CD14-positive monocyte (primary cell): ENCODE data around the gene JMJD1C. TPM values are rescaled to one million over a fixed set of nuclear protein-coding genes. Genes with fewer than 3 reads are reported as not detected.
"Not testable (repeated sequence)": the region's sequence is repeated elsewhere in the genome, so short reads cannot be mapped to it uniquely, and the experiment has no call there.

ENCODE experiments used
- DNase-seq, 3 donors: peaks; one replicate each; pipeline ENCODE4 v3.0.0-alpha.2; 2011 to 2022
- H2AFZ ChIP-seq: 2 replicates; pipeline ENCODE4 v1.6.0; 2012; ENCODE audit warnings: mild to moderate bottlenecking, low read depth, low read length, inconsistent platforms; ENCODE audit not compliant: insufficient read depth, poor library complexity, severe bottlenecking
- H3K27ac ChIP-seq, 2 donors: 1 replicate in 1 of 2; 2 replicates in 1 of 2; pipeline ENCODE4 v1.5.1; 2012 to 2013; ENCODE audit warnings: low read length in 2 of 2, control low read depth in 1 of 2, inconsistent platforms in 1 of 2, low read depth in 1 of 2, mild to moderate bottlenecking in 1 of 2
- H3K27me3 ChIP-seq, 2 donors: one replicate each; pipeline versions ENCODE4 v1.6.0 to v1.6.1; 2011 to 2013; ENCODE audit warnings: low read length in 2 of 2; ENCODE audit not compliant: control insufficient read depth in 2 of 2, insufficient read depth in 2 of 2
- H3K36me3 ChIP-seq, 2 donors: replicated peaks in 1 of 2; 1 replicate in 1 of 2; 2 replicates in 1 of 2; pipeline versions ENCODE4 v1.5.1 to v1.6.1; 2012 to 2013; ENCODE audit warnings: low read length in 2 of 2, control low read depth in 1 of 2, inconsistent platforms in 1 of 2, mild to moderate bottlenecking in 1 of 2; ENCODE audit not compliant: insufficient read depth in 2 of 2, control insufficient read depth in 1 of 2
- H3K4me1 ChIP-seq, 2 donors: 1 replicate in 1 of 2; 2 replicates in 1 of 2; pipeline versions ENCODE4 v1.5.1 to v1.6.1; 2012 to 2013; ENCODE audit warnings: low read length in 2 of 2, control low read depth in 1 of 2, inconsistent platforms in 1 of 2, mild to moderate bottlenecking in 1 of 2, moderate library complexity in 1 of 2; ENCODE audit not compliant: insufficient read depth in 2 of 2, control insufficient read depth in 1 of 2
- H3K4me2 ChIP-seq: replicated peaks from 2 replicates; pipeline ENCODE3; 2012; ENCODE audit warnings: low read length, moderate library complexity, mild to moderate bottlenecking; ENCODE audit not compliant: poor library complexity, severe bottlenecking; ENCODE audit errors: extremely low read depth
- H3K4me3 ChIP-seq, 3 experiments: fragments of 200-600 bp in 1 of 3; sonication (generic) in 1 of 3; replicated peaks in 1 of 3; 1 replicate in 2 of 3; 2 replicates in 1 of 3; pipeline ENCODE4 v1.5.1; 2011 to 2013; ENCODE audit warnings: low read length in 3 of 3, mild to moderate bottlenecking in 3 of 3, control low read depth in 2 of 3, low read depth in 2 of 3, inconsistent platforms in 1 of 3, moderate library complexity in 1 of 3
- H3K79me2 ChIP-seq: 2 replicates; pipeline ENCODE4 v1.6.0; 2012; ENCODE audit warnings: mild to moderate bottlenecking, control low read depth, inconsistent platforms, low read length, moderate library complexity; ENCODE audit not compliant: insufficient read depth
- H3K9ac ChIP-seq: 2 replicates; pipeline ENCODE4 v1.6.0; 2017; ENCODE audit warnings: low read length, mild to moderate bottlenecking; ENCODE audit not compliant: insufficient read depth, poor library complexity, severe bottlenecking
- H3K9me3 ChIP-seq, 2 donors: replicated peaks in 1 of 2; 1 replicate in 1 of 2; 2 replicates in 1 of 2; pipeline versions ENCODE4 v1.5.1 to v1.6.1; 2012 to 2013; ENCODE audit warnings: low read length in 2 of 2, control low read depth in 1 of 2; ENCODE audit not compliant: control insufficient read depth in 1 of 2, insufficient read depth in 1 of 2
- H4K20me1 ChIP-seq: 2 replicates; pipeline ENCODE4 v1.6.0; 2012; ENCODE audit warnings: mild to moderate bottlenecking, low read length, control low read depth, moderate library complexity; ENCODE audit not compliant: insufficient read depth
- H3K27ac Mint-ChIP-seq, 7 donors: one replicate each; pipeline ENCODE4 v1.8.0; 2020; ENCODE audit warnings: mild to moderate bottlenecking in 7 of 7, mixed read lengths in 7 of 7, moderate library complexity in 6 of 7, inconsistent platforms in 2 of 7
- H3K27me3 Mint-ChIP-seq, 3 donors: one replicate each; pipeline ENCODE4 v1.8.0; 2021 to 2022; ENCODE audit warnings: low read depth in 3 of 3, mild to moderate bottlenecking in 3 of 3, mixed read lengths in 3 of 3, moderate library complexity in 3 of 3, inconsistent platforms in 1 of 3
- H3K36me3 Mint-ChIP-seq, 2 donors: one replicate each; pipeline ENCODE4 v1.8.0; 2020; ENCODE audit warnings: mixed read lengths in 2 of 2, inconsistent platforms in 1 of 2, mild to moderate bottlenecking in 1 of 2
- H3K4me1 Mint-ChIP-seq: one replicate; pipeline ENCODE4 v1.8.0; 2020; ENCODE audit warnings: mild to moderate bottlenecking, mixed read lengths
- H3K4me3 Mint-ChIP-seq, 2 donors: one replicate each; pipeline ENCODE4 v1.8.0; 2020; ENCODE audit warnings: mild to moderate bottlenecking in 2 of 2, mixed read lengths in 2 of 2, moderate library complexity in 1 of 2
- H3K9me3 Mint-ChIP-seq, 7 donors: one replicate each; pipeline ENCODE4 v1.8.0; 2020 to 2022; ENCODE audit warnings: mixed read lengths in 7 of 7, mild to moderate bottlenecking in 6 of 7, moderate library complexity in 6 of 7, inconsistent platforms in 2 of 7
- WGBS: methylation state at CpG from one replicate; pipeline ENCODE4 v1.1.5; 2013; ENCODE audit warnings: missing lambda C conversion rate; ENCODE audit not compliant: insufficient coverage; 5-methylcytosine and 5-hydroxymethylcytosine counted together
- intact Hi-C, 2 donors: fragments of 100-400 bp; cut with micrococcal nuclease; formaldehyde crosslinking; loops; one replicate each; pipeline versions ENCODE4 v1.15.0 to v1.15.1; 2023
- polyA plus RNA-seq, 3 donors: library from polyadenylated mRNA; depleted of rRNA in 1 of 3; unstranded in 2 of 3; stranded (reverse) in 1 of 3; fragments of 300-500 nt in 2 of 3; fragments of >200 nt in 1 of 3; fragmentation: Illumina TruSeq in 2 of 3; gene quantifications; 1 replicate in 2 of 3; 2 replicates in 1 of 3; pipeline ENCODE4 v1.2.3, GENCODE V29; 2012 to 2021
- TF ChIP-seq, protein P1 (sequence below): fragments of 200-600 bp; IDR thresholded peaks from one replicate; pipeline ENCODE4 v1.8.0; 2022; ENCODE audit warnings: antibody characterized with exemption, mild to moderate bottlenecking

JMJD1C gene
- polyA plus RNA-seq, 3 donors: 27.8 to 84.8 (median 46.5) TPM

DNA sequence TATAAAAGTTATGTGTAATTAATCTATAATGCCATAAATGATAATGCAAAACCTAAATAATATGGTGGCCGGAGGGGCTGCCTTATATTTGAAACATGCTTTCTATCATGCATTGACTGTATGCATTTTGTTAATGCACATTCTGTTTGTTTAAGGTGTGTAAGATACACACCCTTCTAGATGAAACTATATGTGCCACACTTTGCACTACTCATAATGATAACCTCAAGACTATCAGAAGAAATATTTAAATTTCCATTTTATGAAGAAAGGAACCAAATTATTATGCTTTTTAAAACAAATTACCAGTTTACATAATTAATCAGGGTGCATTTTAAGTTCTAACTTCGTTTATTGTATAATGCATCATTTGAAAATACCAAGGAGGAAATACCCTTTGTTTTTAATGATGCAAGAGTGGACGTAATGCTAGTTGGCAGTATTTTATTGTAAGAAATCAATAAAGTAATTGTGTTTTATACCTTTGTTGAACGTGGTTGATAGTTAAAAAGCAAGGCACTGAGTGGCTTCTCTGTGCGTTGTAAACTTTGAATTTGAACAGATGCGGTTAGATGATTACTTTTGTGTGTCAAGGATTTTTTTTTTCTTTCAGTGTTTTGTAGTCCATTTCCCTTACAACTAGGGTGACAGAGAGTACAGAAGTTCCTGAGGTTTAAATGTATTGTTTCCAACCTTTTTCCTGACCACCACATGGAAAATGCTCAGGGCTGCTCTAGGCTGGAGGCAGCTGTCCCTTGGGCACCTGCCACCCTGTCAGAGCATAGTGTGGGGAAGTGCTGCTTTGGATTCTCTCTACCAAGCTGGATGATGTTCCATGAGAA lies 311.0 kb downstream of the JMJD1C start:
- DNase-seq: no peak
- H3K4me1 ChIP-seq: peaks cover 18 to 24% of the 10 kb centered on the region in 2 donors
- peak overlapping the region; percentile 65 to 81 for H3K27ac ChIP-seq
- no peaks in the 10 kb centered on the region for H3K27me3 ChIP-seq
- peaks cover 98% of the 10 kb centered on the region for H4K20me1 ChIP-seq
- H3K36me3 ChIP-seq: peaks cover 38 to 46% of the 10 kb centered on the region in 2 donors
- peaks cover 40% of the 10 kb centered on the region for H3K79me2 ChIP-seq
- H3K36me3 Mint-ChIP-seq: peaks cover 43 to 52% of the 10 kb centered on the region in 2 donors
- H3K4me3 ChIP-seq: no peak overlapping the region
- H3K27me3 Mint-ChIP-seq: peaks cover 0 to 2% (median 0%) of the 10 kb centered on the region in 3 donors
- no peak overlapping the region for H3K4me2 ChIP-seq
- no peak overlapping the region for H3K9ac ChIP-seq
- 77% methylated on average over 4 of the region's 6 CpGs for WGBS
- intact Hi-C loops: loop anchor here (5.0 to 10.0 kb wide), 4 partner anchors 147 to 717 kb away; partner anchors contain the start of gene EGR2 (in 1 of the 2)
- no peak overlapping the region for H2AFZ ChIP-seq
- peaks cover 25% of the 10 kb centered on the region for H3K4me1 Mint-ChIP-seq
- no peaks in the 10 kb centered on the region for H3K9me3 Mint-ChIP-seq
- peak overlapping the region in 1 of 2 donors; percentile 57 for H3K4me3 Mint-ChIP-seq
- no peaks in the 10 kb centered on the region for H3K9me3 ChIP-seq
- H3K27ac Mint-ChIP-seq: peak overlapping the region; percentile 84 to 95 (median 89)
- TF ChIP-seq, protein P1, sequence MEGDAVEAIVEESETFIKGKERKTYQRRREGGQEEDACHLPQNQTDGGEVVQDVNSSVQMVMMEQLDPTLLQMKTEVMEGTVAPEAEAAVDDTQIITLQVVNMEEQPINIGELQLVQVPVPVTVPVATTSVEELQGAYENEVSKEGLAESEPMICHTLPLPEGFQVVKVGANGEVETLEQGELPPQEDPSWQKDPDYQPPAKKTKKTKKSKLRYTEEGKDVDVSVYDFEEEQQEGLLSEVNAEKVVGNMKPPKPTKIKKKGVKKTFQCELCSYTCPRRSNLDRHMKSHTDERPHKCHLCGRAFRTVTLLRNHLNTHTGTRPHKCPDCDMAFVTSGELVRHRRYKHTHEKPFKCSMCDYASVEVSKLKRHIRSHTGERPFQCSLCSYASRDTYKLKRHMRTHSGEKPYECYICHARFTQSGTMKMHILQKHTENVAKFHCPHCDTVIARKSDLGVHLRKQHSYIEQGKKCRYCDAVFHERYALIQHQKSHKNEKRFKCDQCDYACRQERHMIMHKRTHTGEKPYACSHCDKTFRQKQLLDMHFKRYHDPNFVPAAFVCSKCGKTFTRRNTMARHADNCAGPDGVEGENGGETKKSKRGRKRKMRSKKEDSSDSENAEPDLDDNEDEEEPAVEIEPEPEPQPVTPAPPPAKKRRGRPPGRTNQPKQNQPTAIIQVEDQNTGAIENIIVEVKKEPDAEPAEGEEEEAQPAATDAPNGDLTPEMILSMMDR: no peak

DNA sequence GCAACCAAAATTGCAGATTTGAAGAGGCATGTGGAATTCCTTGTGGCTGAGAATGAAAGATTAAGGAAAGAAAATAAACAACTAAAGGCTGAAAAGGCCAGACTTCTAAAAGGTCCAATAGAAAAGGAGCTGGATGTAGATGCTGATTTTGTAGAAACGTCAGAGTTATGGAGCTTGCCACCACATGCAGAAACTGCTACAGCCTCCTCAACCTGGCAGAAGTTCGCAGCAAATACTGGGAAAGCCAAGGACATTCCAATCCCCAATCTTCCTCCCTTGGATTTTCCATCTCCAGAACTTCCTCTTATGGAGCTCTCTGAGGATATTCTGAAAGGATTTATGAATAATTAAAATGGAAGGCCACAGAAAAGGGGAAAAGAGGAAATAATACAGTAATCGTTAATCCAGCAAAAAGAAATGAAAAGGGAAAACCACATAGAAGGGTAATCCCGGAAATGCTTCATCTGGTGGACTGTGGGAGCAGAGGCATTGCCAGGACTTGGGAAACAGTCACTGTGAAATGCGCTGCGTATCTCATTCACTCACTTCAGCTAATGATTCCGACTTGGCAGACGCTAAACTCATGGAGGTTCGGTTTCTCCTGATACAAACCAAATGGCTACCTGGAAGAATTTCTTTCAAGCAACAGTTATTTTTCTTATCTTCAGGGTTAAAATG lies 311.8 kb downstream of the JMJD1C start:
- H3K4me1 Mint-ChIP-seq: peaks cover 27% of the 10 kb centered on the region
- H3K4me3 Mint-ChIP-seq, H3K4me3 ChIP-seq, H2AFZ ChIP-seq, H3K9ac ChIP-seq, DNase-seq, H3K9me3 Mint-ChIP-seq, H3K4me2 ChIP-seq, H3K27me3 Mint-ChIP-seq, H3K27me3 ChIP-seq, H3K9me3 ChIP-seq, H3K27ac ChIP-seq: not testable (repeated sequence)
- Histone ChIP-seq H4K20me1 (peaks cover 98% of the 10 kb centered on the region), H3K4me1 (peaks cover 18 to 24% of the 10 kb centered on the region in 2 donors), H3K79me2 (peaks cover 47% of the 10 kb centered on the region), H3K36me3 (peaks cover 38 to 47% of the 10 kb centered on the region in 2 donors)
- peaks cover 47 to 56% of the 10 kb centered on the region in 2 donors for H3K36me3 Mint-ChIP-seq
- intact Hi-C loops: loop anchor here (10.0 kb wide), 2 partner anchors 339 to 559 kb away; partner anchors contain the start of gene EGR2 (in 1 of the 2)
- WGBS: 89% methylated on average over 3 of the region's 9 CpGs
- H3K27ac Mint-ChIP-seq: peak overlapping the region in 2 of 7 donors; percentile 30 to 41
